K562 (cell line): ENCODE data around the gene TRIM27. TPM values are rescaled to one million over a fixed set of nuclear protein-coding genes. Genes with fewer than 3 reads are reported as not detected.

Source experiments
- ADNP ChIP-seq: fragments of 200-800 bp; sonication (Bioruptor generic); IDR thresholded peaks from 2 replicates; pipeline ENCODE4 v1.6.1; 2016; ENCODE audit warnings: missing genetic modification characterization, missing compliant biosample characterization
- ATF1 ChIP-seq, 2 experiments: fragments of 450-650 bp in 1 of 2; IDR thresholded peaks; 2 replicates each; pipeline ENCODE4 v1.6.1; 2016; ENCODE audit warnings: missing compliant biosample characterization in 1 of 2, missing genetic modification characterization in 1 of 2
- BCL6 ChIP-seq: fragments of 250-450 bp; sonication (Bioruptor Pico); IDR thresholded peaks from 2 replicates; pipeline ENCODE4 v1.4.0; 2020
- CHD2 ChIP-seq: IDR thresholded peaks from 2 replicates; pipeline ENCODE4 v1.6.1; 2011; ENCODE audit warnings: low read depth, low read length
- EP400 ChIP-seq: fragments of 450-650 bp; IDR thresholded peaks from 2 replicates; pipeline ENCODE4 v1.6.1; 2017; ENCODE audit warnings: antibody characterized with exemption, mild to moderate bottlenecking, moderate library complexity
- KDM1A ChIP-seq, 2 experiments: fragments of 450-650 bp; IDR thresholded peaks; 2 replicates each; pipeline ENCODE4 v1.6.1; 2016; ENCODE audit warnings: mild to moderate bottlenecking in 2 of 2
- MAFK ChIP-seq: IDR thresholded peaks from 2 replicates; pipeline ENCODE4 v1.6.1; 2011; ENCODE audit warnings: low read length, improper control_type of control experiment
- MTA3 ChIP-seq: fragments of 450-650 bp; formaldehyde crosslinking; IDR thresholded peaks from 2 replicates; pipeline ENCODE4 v1.6.1; 2017; ENCODE audit warnings: mild to moderate bottlenecking, borderline replicate concordance
- NONO ChIP-seq, 2 experiments: fragments of 200-400 bp in 1 of 2; fragments of 450-650 bp in 1 of 2; formaldehyde crosslinking in 1 of 2; IDR thresholded peaks; 2 replicates each; pipeline ENCODE4 v1.6.1; 2017; ENCODE audit warnings: low read depth in 2 of 2, mild to moderate bottlenecking in 2 of 2, moderate library complexity in 2 of 2, low read length in 1 of 2
- SUPT5H ChIP-seq: fragments of 450-650 bp; IDR thresholded peaks from 2 replicates; pipeline ENCODE4 v1.6.1; 2016
- ZNF347 ChIP-seq: fragments of 450-650 bp; formaldehyde crosslinking; IDR thresholded peaks from 2 replicates; pipeline ENCODE4 v1.4.0; 2020; ENCODE audit warnings: low read depth, mild to moderate bottlenecking, moderate library complexity
- ZNF445 ChIP-seq: fragments of 250-450 bp; sonication (Bioruptor Pico); IDR thresholded peaks from 2 replicates; pipeline ENCODE4 v1.4.0; 2020; ENCODE audit warnings: low read depth, mild to moderate bottlenecking, moderate library complexity
- ZNF79 ChIP-seq: fragments of 250-450 bp; sonication (Bioruptor Pico); IDR thresholded peaks from 2 replicates; pipeline ENCODE4 v1.4.0; 2020; ENCODE audit warnings: low read depth, mild to moderate bottlenecking, moderate library complexity
- polyA plus RNA-seq, 8 experiments: library from polyadenylated mRNA; depleted of rRNA in 4 of 8; stranded (reverse) in 5 of 8; unstranded in 3 of 8; fragments of >200 nt; fragmentation: Nextera tagmentation in 2 of 8; fragmentation: Illumina TruSeq in 1 of 8; extraction: Ambion mirVana in 2 of 8; extraction: Trizol in 1 of 8; gene quantifications; 2 replicates each; pipeline versions ENCODE4 v1.2.1 to v1.2.3, GENCODE V29; 2011 to 2014; ENCODE audit warnings: inconsistent platforms in 1 of 8, missing spikeins in 1 of 8
- total RNA-seq, 7 experiments: library from RNA; depleted of rRNA in 6 of 7; stranded (reverse); fragments of >200 nt in 6 of 7; fragmentation: Illumina TruSeq in 2 of 7; extraction: Trizol in 2 of 7; gene quantifications; 2 replicates each; pipeline versions ENCODE4 v1.2.1 to v1.2.3, GENCODE V29; 2011 to 2021; ENCODE audit warnings: low replicate concordance in 1 of 7
- TF ChIP-seq, protein P1 (sequence below): fragments of 450-650 bp; formaldehyde crosslinking; IDR thresholded peaks from 2 replicates; pipeline ENCODE4 v1.4.0; 2020; ENCODE audit warnings: mild to moderate bottlenecking, mixed read lengths
- TF ChIP-seq, protein P2 (sequence below): fragments of 250-450 bp; sonication (Bioruptor Pico); IDR thresholded peaks from 2 replicates; pipeline ENCODE4 v1.5.0; 2021
- TF ChIP-seq, protein P3 (sequence below): fragments of 250-450 bp; sonication (Bioruptor Pico); IDR thresholded peaks from 2 replicates; pipeline ENCODE4 v1.4.0; 2020
- TF ChIP-seq, protein P4 (sequence below): sonication (generic); formaldehyde crosslinking; IDR thresholded peaks from 2 replicates; pipeline ENCODE4 v1.8.0; 2022; ENCODE audit warnings: mild to moderate bottlenecking, missing genetic modification reagents
- TF ChIP-seq, protein P5 (sequence below): fragments of 450-650 bp; IDR thresholded peaks from 2 replicates; pipeline ENCODE4 v1.6.1; 2017; ENCODE audit warnings: mild to moderate bottlenecking, moderate library complexity

TRIM27 gene
- total and polyA plus RNA-seq, 9 of the 15 experiments (the other 6 are each of a cell fraction or from before 2014, with no cell fraction given): 37.7 to 235 (median 122) TPM

DNA sequence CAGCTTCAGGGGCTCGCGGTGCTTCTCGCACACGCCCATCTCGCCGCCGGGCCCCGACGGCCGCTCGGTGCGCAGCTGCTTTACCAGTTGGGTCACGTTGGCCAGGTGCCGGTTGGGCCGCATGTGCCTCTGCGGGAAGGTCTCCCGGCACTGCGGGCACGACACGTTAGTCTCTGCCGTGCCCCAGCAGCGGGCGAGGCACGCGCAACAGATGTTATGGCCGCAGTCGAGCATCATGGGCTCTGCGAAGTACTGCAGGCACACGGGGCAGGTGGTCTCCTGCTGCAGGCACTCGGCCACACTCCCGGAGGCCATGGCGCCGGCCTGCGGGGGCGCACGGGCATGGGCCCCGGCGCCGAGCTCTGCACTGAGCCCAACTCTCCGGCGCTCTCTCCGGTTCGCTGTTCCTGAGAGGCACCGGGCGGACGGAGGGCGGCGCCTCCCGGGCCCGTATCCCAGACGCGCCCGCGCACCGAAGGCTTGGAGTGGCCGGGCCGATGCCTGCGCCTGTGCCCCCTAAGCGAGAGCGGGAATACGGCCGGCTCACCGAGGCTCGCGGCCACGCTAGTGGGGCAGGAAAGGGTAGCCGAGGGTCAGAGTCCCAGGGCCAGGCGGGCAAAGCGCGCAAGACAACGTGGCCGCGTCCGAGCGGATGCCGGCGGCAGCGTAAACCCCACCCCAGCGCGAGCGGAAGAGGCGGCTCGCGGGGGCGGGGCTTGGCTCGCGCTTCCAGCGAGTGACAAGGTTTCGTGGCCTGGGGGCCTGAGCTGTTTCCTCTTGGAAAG, at the start of gene TRIM27 (continued):
- TF ChIP-seq, protein P1, sequence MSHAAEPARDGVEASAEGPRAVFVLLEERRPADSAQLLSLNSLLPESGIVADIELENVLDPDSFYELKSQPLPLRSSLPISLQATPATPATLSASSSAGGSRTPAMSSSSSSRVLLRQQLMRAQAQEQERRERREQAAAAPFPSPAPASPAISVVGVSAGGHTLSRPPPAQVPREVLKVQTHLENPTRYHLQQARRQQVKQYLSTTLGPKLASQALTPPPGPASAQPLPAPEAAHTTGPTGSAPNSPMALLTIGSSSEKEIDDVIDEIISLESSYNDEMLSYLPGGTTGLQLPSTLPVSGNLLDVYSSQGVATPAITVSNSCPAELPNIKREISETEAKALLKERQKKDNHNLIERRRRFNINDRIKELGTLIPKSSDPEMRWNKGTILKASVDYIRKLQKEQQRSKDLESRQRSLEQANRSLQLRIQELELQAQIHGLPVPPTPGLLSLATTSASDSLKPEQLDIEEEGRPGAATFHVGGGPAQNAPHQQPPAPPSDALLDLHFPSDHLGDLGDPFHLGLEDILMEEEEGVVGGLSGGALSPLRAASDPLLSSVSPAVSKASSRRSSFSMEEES (CRISPR knock-in tag): no peak
- TF ChIP-seq, protein P2, sequence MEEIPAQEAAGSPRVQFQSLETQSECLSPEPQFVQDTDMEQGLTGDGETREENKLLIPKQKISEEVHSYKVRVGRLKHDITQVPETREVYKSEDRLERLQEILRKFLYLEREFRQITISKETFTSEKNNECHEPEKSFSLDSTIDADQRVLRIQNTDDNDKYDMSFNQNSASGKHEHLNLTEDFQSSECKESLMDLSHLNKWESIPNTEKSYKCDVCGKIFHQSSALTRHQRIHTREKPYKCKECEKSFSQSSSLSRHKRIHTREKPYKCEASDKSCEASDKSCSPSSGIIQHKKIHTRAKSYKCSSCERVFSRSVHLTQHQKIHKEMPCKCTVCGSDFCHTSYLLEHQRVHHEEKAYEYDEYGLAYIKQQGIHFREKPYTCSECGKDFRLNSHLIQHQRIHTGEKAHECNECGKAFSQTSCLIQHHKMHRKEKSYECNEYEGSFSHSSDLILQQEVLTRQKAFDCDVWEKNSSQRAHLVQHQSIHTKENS (CRISPR knock-in tag): no peak
- TF ChIP-seq ADNP (tag) (no peak), SUPT5H (peak; percentile 98), MTA3 (peak; percentile 94), KDM1A (IDR thresholded peaks at IDR 0.05) (no peak), MAFK (no peak), ZNF445 (no peak), EP400 (peak; percentile 99), BCL6 (CRISPR knock-in tag) (no peak), ATF1 (CRISPR knock-in tag; IDR thresholded peaks at IDR 0.05) (peak; percentile 30; the same call in 1 of the 2 replicates), ATF1 (tag; IDR thresholded peaks at IDR 0.05) (peak; percentile 78), ZNF347 (CRISPR knock-in tag) (no peak), ZNF79 (no peak), NONO (IDR thresholded peaks at IDR 0.05; ENCODE audit: low read depth in 2 of 2, low read length in 1 of 2) (peak; percentile 75 to 77), CHD2 (no peak)
- TF ChIP-seq, protein P3, sequence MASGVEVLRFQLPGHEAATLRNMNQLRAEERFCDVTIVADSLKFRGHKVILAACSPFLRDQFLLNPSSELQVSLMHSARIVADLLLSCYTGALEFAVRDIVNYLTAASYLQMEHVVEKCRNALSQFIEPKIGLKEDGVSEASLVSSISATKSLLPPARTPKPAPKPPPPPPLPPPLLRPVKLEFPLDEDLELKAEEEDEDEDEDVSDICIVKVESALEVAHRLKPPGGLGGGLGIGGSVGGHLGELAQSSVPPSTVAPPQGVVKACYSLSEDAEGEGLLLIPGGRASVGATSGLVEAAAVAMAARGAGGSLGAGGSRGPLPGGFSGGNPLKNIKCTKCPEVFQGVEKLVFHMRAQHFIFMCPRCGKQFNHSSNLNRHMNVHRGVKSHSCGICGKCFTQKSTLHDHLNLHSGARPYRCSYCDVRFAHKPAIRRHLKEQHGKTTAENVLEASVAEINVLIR (CRISPR knock-in tag): no peak
- TF ChIP-seq, protein P4, sequence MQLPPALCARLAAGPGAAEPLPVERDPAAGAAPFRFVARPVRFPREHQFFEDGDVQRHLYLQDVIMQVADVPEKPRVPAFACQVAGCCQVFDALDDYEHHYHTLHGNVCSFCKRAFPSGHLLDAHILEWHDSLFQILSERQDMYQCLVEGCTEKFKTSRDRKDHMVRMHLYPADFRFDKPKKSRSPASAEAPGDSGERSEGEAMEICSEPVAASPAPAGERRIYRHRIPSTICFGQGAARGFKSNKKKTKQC (CRISPR knock-in tag): peak; percentile 64; the same call in 1 of the 2 replicates
- TF ChIP-seq, protein P5, sequence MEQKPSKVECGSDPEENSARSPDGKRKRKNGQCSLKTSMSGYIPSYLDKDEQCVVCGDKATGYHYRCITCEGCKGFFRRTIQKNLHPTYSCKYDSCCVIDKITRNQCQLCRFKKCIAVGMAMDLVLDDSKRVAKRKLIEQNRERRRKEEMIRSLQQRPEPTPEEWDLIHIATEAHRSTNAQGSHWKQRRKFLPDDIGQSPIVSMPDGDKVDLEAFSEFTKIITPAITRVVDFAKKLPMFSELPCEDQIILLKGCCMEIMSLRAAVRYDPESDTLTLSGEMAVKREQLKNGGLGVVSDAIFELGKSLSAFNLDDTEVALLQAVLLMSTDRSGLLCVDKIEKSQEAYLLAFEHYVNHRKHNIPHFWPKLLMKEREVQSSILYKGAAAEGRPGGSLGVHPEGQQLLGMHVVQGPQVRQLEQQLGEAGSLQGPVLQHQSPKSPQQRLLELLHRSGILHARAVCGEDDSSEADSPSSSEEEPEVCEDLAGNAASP: no peak
